Measurements from ENCODE around the gene INSM1. TPM values are rescaled to one million over a fixed set of nuclear protein-coding genes. Genes with fewer than 3 reads are reported as not detected.

The INSM1 gene
- total RNA-seq, 1 experiment from 2014 or later: 0.07 TPM

DNA sequence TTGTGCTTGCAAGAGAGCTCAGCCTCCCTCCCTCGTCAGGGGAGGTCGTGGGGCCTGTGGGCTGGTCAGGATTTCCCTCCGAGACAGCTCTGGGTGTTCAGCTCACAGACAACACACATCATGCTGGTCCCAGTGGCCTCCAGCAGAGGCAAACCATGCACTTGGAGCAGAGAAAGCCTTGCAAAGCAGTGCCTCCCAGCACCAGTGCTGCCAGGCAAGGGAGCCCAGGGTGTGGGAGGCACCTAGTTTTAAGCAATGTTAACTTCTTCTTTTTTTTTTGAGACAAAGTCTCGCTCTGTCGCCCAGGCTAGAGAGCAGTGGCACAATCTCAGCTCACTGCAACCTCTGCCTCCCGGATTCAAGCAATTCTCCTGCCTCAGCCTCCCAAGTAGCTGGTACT, 34.0 kb upstream of the INSM1 start:
- Histone ChIP-seq H3K4me3 (replicated peaks in 1 of 2; ENCODE audit: low read depth in 1 of 2, low read length in 2 of 2) (no peak overlapping the region), H4K20me1 (ENCODE audit: insufficient read depth) (no peaks in the 10 kb centered on the region), H3K9me3 (ENCODE audit: control insufficient read depth in 1 of 2, insufficient read depth in 1 of 2, low read depth in 1 of 2, low read length in 2 of 2) (no peaks in the 10 kb centered on the region), H3K79me2 (ENCODE audit: insufficient read depth, low read length) (no peaks in the 10 kb centered on the region), H3K4me1 (ENCODE audit: control insufficient read depth in 1 of 2, insufficient read depth in 2 of 2, low read length in 2 of 2) (no peaks in the 10 kb centered on the region), H3K9me2 (ENCODE audit: insufficient read depth) (no peaks in the 10 kb centered on the region), H3K4me2 (ENCODE audit: low read length) (no peak overlapping the region), H3K36me3 (ENCODE audit: control insufficient read depth in 1 of 2, insufficient read depth in 2 of 2, low read length in 2 of 2) (no peaks in the 10 kb centered on the region), H3K27ac (ENCODE audit: low read depth, low read length) (no peak overlapping the region), H3K27me3 (ENCODE audit: insufficient read depth, low read length) (peaks cover 12% of the 10 kb centered on the region; the same call in 1 of the 2 replicates), H2AFZ (ENCODE audit: low read depth, low read length, poor library complexity, severe bottlenecking) (no peak overlapping the region), H3K9ac (ENCODE audit: low read length) (no peak overlapping the region)
- BruUV-seq (replicated peaks): no TSS peak
- ATAC-seq (no peak), DNase-seq (ENCODE audit: low read depth, low spot score) (no peak)
- no peak for TF ChIP-seq CBX3 (IDR thresholded peaks at IDR 0.05; ENCODE audit: low read depth)
- no peak for TF ChIP-seq EZH2phosphoT487 (IDR thresholded peaks at IDR 0.05; ENCODE audit: borderline replicate concordance)
- TF ChIP-seq, protein P1, sequence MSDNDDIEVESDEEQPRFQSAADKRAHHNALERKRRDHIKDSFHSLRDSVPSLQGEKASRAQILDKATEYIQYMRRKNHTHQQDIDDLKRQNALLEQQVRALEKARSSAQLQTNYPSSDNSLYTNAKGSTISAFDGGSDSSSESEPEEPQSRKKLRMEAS (IDR thresholded peaks at IDR 0.05): no peak
- TF ChIP-seq TCF7L2 (IDR thresholded peaks at IDR 0.05; ENCODE audit: borderline replicate concordance, extremely low read depth, insufficient read depth, insufficient read length): no peak
- TF ChIP-seq, protein P2, sequence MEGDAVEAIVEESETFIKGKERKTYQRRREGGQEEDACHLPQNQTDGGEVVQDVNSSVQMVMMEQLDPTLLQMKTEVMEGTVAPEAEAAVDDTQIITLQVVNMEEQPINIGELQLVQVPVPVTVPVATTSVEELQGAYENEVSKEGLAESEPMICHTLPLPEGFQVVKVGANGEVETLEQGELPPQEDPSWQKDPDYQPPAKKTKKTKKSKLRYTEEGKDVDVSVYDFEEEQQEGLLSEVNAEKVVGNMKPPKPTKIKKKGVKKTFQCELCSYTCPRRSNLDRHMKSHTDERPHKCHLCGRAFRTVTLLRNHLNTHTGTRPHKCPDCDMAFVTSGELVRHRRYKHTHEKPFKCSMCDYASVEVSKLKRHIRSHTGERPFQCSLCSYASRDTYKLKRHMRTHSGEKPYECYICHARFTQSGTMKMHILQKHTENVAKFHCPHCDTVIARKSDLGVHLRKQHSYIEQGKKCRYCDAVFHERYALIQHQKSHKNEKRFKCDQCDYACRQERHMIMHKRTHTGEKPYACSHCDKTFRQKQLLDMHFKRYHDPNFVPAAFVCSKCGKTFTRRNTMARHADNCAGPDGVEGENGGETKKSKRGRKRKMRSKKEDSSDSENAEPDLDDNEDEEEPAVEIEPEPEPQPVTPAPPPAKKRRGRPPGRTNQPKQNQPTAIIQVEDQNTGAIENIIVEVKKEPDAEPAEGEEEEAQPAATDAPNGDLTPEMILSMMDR (IDR thresholded peaks at IDR 0.05 in 2 of 3, conservative IDR thresholded peaks at IDR 0.05 in 1 of 3; ENCODE audit: borderline replicate concordance in 1 of 3, insufficient read depth in 1 of 3, low read depth in 2 of 3, low read length in 2 of 3): no peak
- no peak for TF ChIP-seq SP1 (IDR thresholded peaks at IDR 0.05; ENCODE audit: low read depth)
- no peak for TF ChIP-seq JUND (IDR thresholded peaks at IDR 0.05)
- no peak for TF ChIP-seq POLR2A (IDR thresholded peaks at IDR 0.05; ENCODE audit: borderline replicate concordance, extremely low read depth, insufficient read depth, insufficient read length)
- TF ChIP-seq ELF1 (IDR thresholded peaks at IDR 0.05; ENCODE audit: borderline replicate concordance, low read depth): no peak
- TF ChIP-seq CEBPB (IDR thresholded peaks at IDR 0.05; ENCODE audit: low read depth): no peak
- no peak for TF ChIP-seq RAD21 (IDR thresholded peaks at IDR 0.05; ENCODE audit: low read depth)
- TF ChIP-seq FOSL1 (IDR thresholded peaks at IDR 0.05; ENCODE audit: low read depth): no peak
- TF ChIP-seq, protein P3, sequence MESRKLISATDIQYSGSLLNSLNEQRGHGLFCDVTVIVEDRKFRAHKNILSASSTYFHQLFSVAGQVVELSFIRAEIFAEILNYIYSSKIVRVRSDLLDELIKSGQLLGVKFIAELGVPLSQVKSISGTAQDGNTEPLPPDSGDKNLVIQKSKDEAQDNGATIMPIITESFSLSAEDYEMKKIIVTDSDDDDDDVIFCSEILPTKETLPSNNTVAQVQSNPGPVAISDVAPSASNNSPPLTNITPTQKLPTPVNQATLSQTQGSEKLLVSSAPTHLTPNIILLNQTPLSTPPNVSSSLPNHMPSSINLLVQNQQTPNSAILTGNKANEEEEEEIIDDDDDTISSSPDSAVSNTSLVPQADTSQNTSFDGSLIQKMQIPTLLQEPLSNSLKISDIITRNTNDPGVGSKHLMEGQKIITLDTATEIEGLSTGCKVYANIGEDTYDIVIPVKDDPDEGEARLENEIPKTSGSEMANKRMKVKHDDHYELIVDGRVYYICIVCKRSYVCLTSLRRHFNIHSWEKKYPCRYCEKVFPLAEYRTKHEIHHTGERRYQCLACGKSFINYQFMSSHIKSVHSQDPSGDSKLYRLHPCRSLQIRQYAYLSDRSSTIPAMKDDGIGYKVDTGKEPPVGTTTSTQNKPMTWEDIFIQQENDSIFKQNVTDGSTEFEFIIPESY (IDR thresholded peaks at IDR 0.05; ENCODE audit: extremely low read depth, insufficient replicate concordance, low read length): no peak
- no peak for TF ChIP-seq YY1 (IDR thresholded peaks at IDR 0.05; ENCODE audit: extremely low read depth, insufficient replicate concordance, low read depth, low read length)
- TF ChIP-seq, protein P4, sequence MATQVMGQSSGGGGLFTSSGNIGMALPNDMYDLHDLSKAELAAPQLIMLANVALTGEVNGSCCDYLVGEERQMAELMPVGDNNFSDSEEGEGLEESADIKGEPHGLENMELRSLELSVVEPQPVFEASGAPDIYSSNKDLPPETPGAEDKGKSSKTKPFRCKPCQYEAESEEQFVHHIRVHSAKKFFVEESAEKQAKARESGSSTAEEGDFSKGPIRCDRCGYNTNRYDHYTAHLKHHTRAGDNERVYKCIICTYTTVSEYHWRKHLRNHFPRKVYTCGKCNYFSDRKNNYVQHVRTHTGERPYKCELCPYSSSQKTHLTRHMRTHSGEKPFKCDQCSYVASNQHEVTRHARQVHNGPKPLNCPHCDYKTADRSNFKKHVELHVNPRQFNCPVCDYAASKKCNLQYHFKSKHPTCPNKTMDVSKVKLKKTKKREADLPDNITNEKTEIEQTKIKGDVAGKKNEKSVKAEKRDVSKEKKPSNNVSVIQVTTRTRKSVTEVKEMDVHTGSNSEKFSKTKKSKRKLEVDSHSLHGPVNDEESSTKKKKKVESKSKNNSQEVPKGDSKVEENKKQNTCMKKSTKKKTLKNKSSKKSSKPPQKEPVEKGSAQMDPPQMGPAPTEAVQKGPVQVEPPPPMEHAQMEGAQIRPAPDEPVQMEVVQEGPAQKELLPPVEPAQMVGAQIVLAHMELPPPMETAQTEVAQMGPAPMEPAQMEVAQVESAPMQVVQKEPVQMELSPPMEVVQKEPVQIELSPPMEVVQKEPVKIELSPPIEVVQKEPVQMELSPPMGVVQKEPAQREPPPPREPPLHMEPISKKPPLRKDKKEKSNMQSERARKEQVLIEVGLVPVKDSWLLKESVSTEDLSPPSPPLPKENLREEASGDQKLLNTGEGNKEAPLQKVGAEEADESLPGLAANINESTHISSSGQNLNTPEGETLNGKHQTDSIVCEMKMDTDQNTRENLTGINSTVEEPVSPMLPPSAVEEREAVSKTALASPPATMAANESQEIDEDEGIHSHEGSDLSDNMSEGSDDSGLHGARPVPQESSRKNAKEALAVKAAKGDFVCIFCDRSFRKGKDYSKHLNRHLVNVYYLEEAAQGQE (IDR thresholded peaks at IDR 0.05; ENCODE audit: low read depth): no peak
- TF ChIP-seq SIN3A (IDR thresholded peaks at IDR 0.05; ENCODE audit: low read depth): no peak
- no peak for TF ChIP-seq ZNF274 (IDR thresholded peaks at IDR 0.05; ENCODE audit: low read depth, low read length)
- intact Hi-C loops (cut with micrococcal nuclease): no loop called here
- POLR2A ChIA-PET: no interaction called here
- RAD21 ChIA-PET (ENCODE audit: low non-redundant PET in 1 of 2, low total read pairs in 2 of 2, uncharacterized antibody in 2 of 2, unreplicated experiment in 2 of 2): no interaction called here
- CTCF ChIA-PET: no interaction called here
